Activated naive CD8-positive, alpha-beta T cell treated with anti-CD3 and anti-CD28 coated beads, Interleukin-2, amount 50 U/mL, for 24 hours (primary cell): Measurements from ENCODE around the gene NDUFS1.
"Not testable (repeated sequence)": the region's sequence is repeated elsewhere in the genome, so short reads cannot be mapped to it uniquely, and the experiment has no call there.

Experiments
- ATAC-seq: fragments of 150-1000 bp; cut with Tn5 transposase; one replicate; pipeline ENCODE4 v1.10.0; 2021
- DNase-seq: peaks from one replicate; pipeline ENCODE4 v3.0.0; 2021
- H3K27ac Mint-ChIP-seq: one replicate; pipeline ENCODE4 v1.8.0; 2021; ENCODE audit warnings: mild to moderate bottlenecking, mixed read lengths
- H3K27me3 Mint-ChIP-seq: one replicate; pipeline ENCODE4 v1.8.0; 2021; ENCODE audit warnings: mixed read lengths
- H3K36me3 Mint-ChIP-seq: one replicate; pipeline ENCODE4 v1.8.0; 2021; ENCODE audit warnings: low read depth, mixed read lengths
- H3K4me1 Mint-ChIP-seq: one replicate; pipeline ENCODE4 v1.8.0; 2021; ENCODE audit warnings: mixed read lengths
- H3K4me3 Mint-ChIP-seq: one replicate; pipeline ENCODE4 v1.8.0; 2021; ENCODE audit warnings: mild to moderate bottlenecking, moderate library complexity, mixed read lengths
- H3K9me3 Mint-ChIP-seq: one replicate; pipeline ENCODE4 v1.8.0; 2021; ENCODE audit warnings: mixed read lengths

The NDUFS1 gene

DNA sequence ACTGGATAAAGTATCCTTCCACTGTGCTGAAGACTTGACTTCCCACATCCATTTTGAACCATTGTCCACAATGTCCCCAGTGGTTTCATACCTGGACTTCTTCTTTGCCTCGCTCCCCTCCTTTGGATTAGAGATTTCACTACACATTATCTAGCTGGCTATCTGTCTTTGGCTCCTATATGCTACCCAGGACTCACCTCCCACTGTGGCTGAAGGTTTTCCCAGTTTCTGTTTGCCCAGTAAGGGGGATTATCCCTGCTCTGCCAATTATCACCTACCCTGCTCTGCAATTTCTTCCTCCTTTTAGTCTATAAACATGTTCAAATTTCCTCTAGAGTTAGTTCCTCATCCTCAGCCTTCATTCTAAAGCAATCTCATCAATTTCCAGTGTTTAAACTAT, 9.1 kb downstream of the NDUFS1 start:
- Mint-ChIP-seq H3K36me3 (peaks cover 33% of the 10 kb centered on the region), H3K27ac (no peak overlapping the region), H3K4me1 (peaks cover 3% of the 10 kb centered on the region), H3K4me3 (no peak overlapping the region), H3K9me3 (no peaks in the 10 kb centered on the region), H3K27me3 (no peaks in the 10 kb centered on the region)
- no peak for ATAC-seq
- DNase-seq, result no peak

DNA sequence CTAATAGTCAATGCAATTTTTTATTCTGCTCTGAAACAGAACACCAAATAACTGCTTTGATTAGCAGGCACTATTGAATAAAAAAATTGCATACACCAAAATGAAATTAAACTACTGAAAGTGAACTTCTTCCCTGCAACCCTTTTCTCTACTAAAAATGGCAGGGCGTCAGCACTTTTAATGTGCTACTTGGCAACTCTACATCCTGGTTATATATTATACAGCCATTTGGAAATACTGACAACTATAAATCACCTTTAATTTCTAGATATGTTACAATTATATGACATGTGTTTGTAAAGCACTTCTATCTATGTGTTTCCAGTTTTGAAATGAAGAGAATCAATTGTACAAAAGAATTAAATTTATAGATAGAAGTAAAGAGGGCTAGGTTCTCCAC, 9.9 kb downstream of the NDUFS1 start:
- Mint-ChIP-seq H3K4me3 (no peak overlapping the region), H3K36me3 (peaks cover 37% of the 10 kb centered on the region), H3K9me3 (no peaks in the 10 kb centered on the region), H3K27me3 (no peaks in the 10 kb centered on the region), H3K27ac (no peak overlapping the region), H3K4me1 (peaks cover 3% of the 10 kb centered on the region)
- DNase-seq, result no peak
- ATAC-seq, result no peak

GRCh38 chr2:206145665-206146064, 13.6 kb downstream of the NDUFS1 start:
- no peak for DNase-seq
- Mint-ChIP-seq H3K4me1 (no peaks in the 10 kb centered on the region), H3K27ac (no peak overlapping the region), H3K9me3 (no peaks in the 10 kb centered on the region), H3K36me3 (peaks cover 46% of the 10 kb centered on the region), H3K4me3 (no peak overlapping the region), H3K27me3 (no peaks in the 10 kb centered on the region)
- no peak for ATAC-seq

DNA sequence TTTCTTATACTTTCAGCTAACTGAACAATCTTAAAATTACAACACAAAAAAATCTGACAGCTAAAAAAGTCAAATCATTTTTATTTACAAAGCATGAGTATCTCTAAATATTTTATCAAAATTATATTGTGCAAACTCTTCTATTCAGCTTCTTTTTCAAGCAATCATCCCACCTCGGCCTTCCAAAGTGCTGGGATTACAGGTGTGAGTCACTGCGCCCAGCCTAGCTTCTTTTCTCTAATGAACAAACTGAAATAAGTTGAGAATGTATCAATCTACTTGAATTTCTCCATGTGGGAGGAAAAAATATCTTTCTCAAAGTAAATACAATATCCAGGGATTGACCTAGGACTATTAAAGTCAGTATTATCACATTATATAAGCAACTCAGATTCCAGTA, 14.9 kb downstream of the NDUFS1 start:
- no peak overlapping the region for H3K27ac Mint-ChIP-seq
- no peaks in the 10 kb centered on the region for H3K27me3 Mint-ChIP-seq
- H3K9me3 Mint-ChIP-seq, result no peaks in the 10 kb centered on the region
- DNase-seq, result no peak
- no peak for ATAC-seq
- H3K4me1 Mint-ChIP-seq, result no peaks in the 10 kb centered on the region
- peaks cover 48% of the 10 kb centered on the region for H3K36me3 Mint-ChIP-seq
- H3K4me3 Mint-ChIP-seq, result no peak overlapping the region

DNA sequence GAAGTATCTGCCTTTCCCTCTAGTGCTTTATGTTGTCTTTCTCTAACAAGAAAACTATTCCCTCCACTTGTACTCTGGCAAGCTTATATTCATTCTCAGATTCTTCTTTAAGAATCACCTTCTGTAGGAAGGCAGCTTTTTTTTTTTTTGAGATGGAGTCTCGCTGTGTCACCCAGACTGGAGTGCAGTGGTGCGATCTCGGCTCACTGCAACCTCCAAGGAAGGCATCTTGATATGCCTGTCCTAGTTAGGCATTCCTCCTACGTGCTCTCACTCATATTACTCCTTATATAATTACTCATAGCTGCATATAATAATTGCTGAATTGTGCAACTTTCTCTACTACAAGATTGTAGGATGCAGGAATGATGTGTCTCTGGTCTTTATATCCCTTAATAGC, 15.8 kb downstream of the NDUFS1 start:
- DNase-seq (no peak), ATAC-seq (no peak)
- Mint-ChIP-seq H3K36me3 (peaks cover 44% of the 10 kb centered on the region), H3K9me3 (no peaks in the 10 kb centered on the region), H3K27me3 (no peaks in the 10 kb centered on the region), H3K4me3 (no peak overlapping the region), H3K27ac (no peak overlapping the region), H3K4me1 (no peaks in the 10 kb centered on the region)

DNA sequence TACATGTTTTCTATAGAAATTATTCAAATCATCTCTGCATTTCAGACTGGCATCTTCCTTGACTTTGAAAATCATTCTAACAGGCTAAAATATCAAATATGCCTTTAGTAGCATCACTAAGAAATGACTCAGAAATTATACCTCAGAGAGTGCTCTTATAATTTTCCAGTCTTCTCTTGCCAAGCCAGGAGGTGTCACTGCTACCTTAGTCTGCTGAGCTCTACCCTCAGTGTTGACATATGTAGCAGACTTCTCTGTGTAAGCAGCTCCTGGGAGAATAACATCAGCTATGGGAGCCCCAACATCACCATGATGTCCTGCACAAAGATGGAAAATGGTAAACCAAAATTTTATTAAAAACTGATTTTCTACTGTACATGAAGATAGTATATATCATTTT, 31.6 kb downstream of the NDUFS1 start:
- H3K27ac Mint-ChIP-seq, result no peak overlapping the region
- ATAC-seq (peak; percentile 43), DNase-seq (no peak)
- no peaks in the 10 kb centered on the region for H3K4me1 Mint-ChIP-seq
- no peaks in the 10 kb centered on the region for H3K9me3 Mint-ChIP-seq
- no peak overlapping the region for H3K4me3 Mint-ChIP-seq
- H3K36me3 Mint-ChIP-seq, result peaks cover 40% of the 10 kb centered on the region
- H3K27me3 Mint-ChIP-seq, result no peaks in the 10 kb centered on the region

GRCh38 chr2:206125901-206126300, 33.3 kb downstream of the NDUFS1 start:
- no peaks in the 10 kb centered on the region for H3K27me3 Mint-ChIP-seq
- DNase-seq, result no peak
- H3K27ac Mint-ChIP-seq, result no peak overlapping the region
- ATAC-seq, result no peak
- no peak overlapping the region for H3K4me3 Mint-ChIP-seq
- H3K4me1 Mint-ChIP-seq, result no peaks in the 10 kb centered on the region
- peaks cover 49% of the 10 kb centered on the region for H3K36me3 Mint-ChIP-seq
- peaks cover 10% of the 10 kb centered on the region for H3K9me3 Mint-ChIP-seq

DNA sequence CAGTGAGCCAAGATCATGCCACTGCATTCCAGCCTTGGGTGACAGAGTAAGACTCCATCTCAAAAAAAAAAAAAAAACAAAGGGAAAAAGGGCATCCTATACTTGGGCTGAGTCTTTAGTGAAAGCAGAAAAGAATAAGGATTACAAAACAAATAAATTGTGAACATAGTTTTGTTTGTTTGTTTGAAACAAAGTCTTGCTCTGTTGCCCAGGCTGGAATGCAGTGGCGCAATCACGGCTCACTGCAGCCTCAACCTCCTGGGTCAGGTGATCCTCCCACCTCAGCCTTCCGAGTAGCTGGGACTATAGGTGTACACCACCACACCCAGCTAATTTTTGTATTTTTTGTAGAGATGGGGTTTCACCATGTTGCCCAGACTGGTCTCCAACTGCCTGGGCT, 36.7 kb downstream of the NDUFS1 start:
- DNase-seq, H3K4me3 Mint-ChIP-seq, H3K4me1 Mint-ChIP-seq, H3K27me3 Mint-ChIP-seq, ATAC-seq, H3K27ac Mint-ChIP-seq: not testable (repeated sequence)
- peaks cover 20% of the 10 kb centered on the region for H3K9me3 Mint-ChIP-seq
- peaks cover 54% of the 10 kb centered on the region for H3K36me3 Mint-ChIP-seq

- H3K27me3 Mint-ChIP-seq, result no peaks in the 10 kb centered on the region
- DNase-seq, result no peak
- H3K27ac Mint-ChIP-seq, result no peak overlapping the region
- H3K9me3 Mint-ChIP-seq, result peaks cover 14% of the 10 kb centered on the region
- H3K36me3 Mint-ChIP-seq, result peaks cover 27% of the 10 kb centered on the region
- no peak for ATAC-seq
- H3K4me3 Mint-ChIP-seq, result no peak overlapping the region
- no peaks in the 10 kb centered on the region for H3K4me1 Mint-ChIP-seq
Measured at GRCh38 chr2:206116278-206116677, 43.0 kb downstream of the NDUFS1 start.

- Mint-ChIP-seq H3K36me3 (peaks cover 16% of the 10 kb centered on the region), H3K4me1 (no peaks in the 10 kb centered on the region), H3K4me3 (no peak overlapping the region), H3K27ac (no peak overlapping the region), H3K27me3 (no peaks in the 10 kb centered on the region), H3K9me3 (peaks cover 3% of the 10 kb centered on the region)
- DNase-seq, result no peak
- no peak for ATAC-seq
Measured at GRCh38 chr2:206115026-206115578, 44.1 kb downstream of the NDUFS1 start.

DNA sequence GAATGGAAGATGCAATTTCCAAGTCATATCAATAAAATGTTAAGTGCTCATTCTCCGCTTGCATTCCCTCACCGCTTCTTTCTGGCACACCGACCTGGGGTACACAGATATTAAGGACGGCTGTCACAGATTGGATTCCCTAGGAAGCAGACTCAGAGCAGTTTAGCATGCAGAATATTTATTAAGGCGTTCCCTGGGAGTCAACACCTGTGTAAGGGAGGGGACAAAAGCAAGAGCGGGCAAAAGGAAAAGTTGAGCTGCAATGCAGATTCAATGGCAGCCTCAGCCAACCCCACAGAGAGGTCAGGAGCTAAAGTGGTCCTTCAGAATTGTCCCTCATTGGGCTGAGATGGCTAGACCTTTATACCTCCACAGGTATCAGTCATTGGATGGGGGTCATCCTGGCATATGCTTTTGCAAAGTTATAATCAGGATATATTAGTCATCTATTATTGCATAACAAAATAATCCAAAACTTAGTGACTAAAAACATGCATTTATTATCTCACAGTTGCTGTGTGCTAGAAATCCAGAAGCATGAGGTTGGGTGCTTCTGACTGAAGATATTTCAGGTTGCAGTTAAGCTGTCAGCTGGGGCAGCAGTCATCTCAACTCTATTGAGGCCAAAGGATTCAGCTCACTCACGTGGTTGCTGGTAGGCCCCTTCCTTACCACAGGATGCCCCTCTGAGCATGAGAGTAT, 46.2 kb downstream of the NDUFS1 start:
- H3K4me1 Mint-ChIP-seq, result no peaks in the 10 kb centered on the region

DNA sequence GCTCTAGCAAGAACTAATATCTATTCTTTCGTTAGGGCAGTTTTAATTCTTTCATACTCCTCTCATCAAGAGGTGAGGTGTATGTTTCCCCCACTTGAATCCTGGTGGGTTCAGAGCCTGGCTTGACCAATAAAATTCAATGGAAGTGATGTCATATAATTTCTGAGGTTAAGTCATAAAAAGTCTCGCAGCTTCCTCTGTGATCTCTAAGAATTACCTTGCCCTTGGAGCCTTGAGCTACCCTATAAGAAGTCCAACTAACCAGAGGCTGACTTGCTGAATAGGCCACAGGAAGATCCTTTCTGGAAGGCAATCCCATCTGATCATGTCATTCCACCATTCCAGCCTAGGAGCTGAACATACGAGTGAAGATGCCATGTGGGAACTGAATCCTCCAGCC, 47.1 kb downstream of the NDUFS1 start:
- Mint-ChIP-seq H3K9me3 (no peaks in the 10 kb centered on the region), H3K4me3 (no peak overlapping the region), H3K27me3 (peaks cover 2% of the 10 kb centered on the region), H3K36me3 (peaks cover 6% of the 10 kb centered on the region), H3K27ac (no peak overlapping the region), H3K4me1 (no peaks in the 10 kb centered on the region)
- ATAC-seq (no peak), DNase-seq (no peak)

More for the DNA sequence above, 46.2 kb downstream of the NDUFS1 start:
- Mint-ChIP-seq H3K36me3 (peaks cover 6% of the 10 kb centered on the region), H3K27me3 (peaks cover 2% of the 10 kb centered on the region), H3K4me3 (no peak overlapping the region), H3K9me3 (no peaks in the 10 kb centered on the region), H3K27ac (no peak overlapping the region)
- no peak for ATAC-seq
- no peak for DNase-seq

DNA sequence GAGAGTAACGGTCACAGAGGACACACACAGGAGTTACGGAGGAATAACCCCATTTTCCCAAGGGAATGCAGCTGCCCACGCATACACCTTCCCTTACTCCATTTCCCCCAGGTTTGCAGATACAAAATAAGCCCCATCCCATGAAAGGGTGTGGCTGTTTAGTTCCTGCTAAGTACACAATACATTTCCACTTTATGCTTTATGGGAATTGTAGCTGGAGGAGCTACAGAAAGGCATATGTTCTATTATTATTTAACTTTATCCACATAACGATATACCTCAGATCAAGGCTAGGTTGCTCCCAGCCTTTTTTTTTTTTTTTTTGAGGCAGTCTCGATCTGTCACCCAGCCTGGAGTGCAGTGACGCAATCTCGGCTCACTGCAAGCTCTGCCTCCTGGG, 50.5 kb downstream of the NDUFS1 start:
- Mint-ChIP-seq H3K36me3 (no peaks in the 10 kb centered on the region), H3K4me3 (no peak overlapping the region), H3K4me1 (no peaks in the 10 kb centered on the region), H3K9me3 (no peaks in the 10 kb centered on the region), H3K27ac (no peak overlapping the region), H3K27me3 (peaks cover 2% of the 10 kb centered on the region)
- no peak for DNase-seq
- no peak for ATAC-seq

DNA sequence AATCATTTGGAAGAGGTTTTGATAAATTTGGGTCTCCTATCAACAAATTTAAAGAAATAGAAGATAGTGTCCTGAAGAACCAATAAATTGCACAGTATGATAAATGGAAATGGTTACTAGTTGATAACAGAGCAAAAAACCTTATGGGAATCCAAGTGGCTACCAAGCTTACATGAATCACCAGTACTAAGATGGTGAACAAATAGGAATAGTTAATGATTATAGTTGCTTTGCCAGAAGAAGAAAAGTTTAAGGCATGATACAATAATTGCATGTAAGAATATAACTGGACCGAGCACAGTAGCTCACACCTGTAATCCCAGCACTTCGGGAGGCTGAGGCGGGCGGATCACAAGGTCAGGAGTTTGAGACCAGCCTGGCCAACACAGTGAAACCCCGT, 53.7 kb downstream of the NDUFS1 start:
- H3K9me3 Mint-ChIP-seq, result no peaks in the 10 kb centered on the region
- DNase-seq (no peak), ATAC-seq (no peak)
- H3K36me3 Mint-ChIP-seq, result no peaks in the 10 kb centered on the region
- no peak overlapping the region for H3K27ac Mint-ChIP-seq
- H3K4me3 Mint-ChIP-seq, result no peak overlapping the region
- H3K4me1 Mint-ChIP-seq, result no peaks in the 10 kb centered on the region
- H3K27me3 Mint-ChIP-seq, result peaks cover 2% of the 10 kb centered on the region

DNA sequence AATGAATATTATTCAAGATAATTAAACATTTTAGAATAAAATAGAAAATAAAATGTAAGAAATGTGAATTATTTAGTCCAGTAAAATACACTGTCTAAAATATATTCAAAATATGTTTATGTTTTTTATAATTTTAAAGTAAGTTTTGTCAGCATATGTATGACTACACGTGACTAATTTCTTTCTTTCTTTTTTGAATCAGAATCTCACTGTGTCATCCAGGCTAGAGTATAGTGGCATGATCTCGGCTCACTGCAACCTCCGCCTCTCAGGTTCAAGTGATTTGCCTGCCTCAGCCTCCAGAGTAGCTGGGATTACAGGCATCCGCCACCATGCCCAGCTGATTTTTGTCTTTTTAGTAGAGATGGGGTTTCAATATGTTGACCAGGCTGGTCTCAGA, 54.2 kb downstream of the NDUFS1 start:
- Mint-ChIP-seq H3K27ac (no peak overlapping the region), H3K36me3 (no peaks in the 10 kb centered on the region), H3K9me3 (no peaks in the 10 kb centered on the region), H3K27me3 (peaks cover 2% of the 10 kb centered on the region), H3K4me1 (no peaks in the 10 kb centered on the region), H3K4me3 (no peak overlapping the region)
- ATAC-seq (no peak), DNase-seq (no peak)

DNA sequence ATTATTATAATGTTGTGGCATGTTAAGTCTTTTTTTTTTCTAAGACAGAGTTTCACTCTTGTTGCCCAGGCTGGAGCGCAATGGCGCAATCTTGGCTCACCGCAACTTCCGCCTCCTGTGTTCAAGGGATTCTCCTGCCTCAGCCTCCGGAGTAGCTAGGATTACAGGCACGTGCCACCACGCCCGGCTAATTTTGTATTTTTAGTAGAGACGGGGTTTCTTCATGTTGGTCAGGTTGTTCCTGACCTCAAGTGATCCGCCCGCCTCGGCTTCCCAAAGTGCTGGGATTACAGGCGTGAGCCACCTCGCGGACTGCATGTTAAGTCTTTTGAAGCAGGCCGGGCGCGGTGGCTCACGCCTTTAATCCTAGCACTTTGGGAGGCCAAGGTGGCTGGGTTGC, 60.4 kb downstream of the NDUFS1 start:
- not testable (repeated sequence) for H3K27me3 Mint-ChIP-seq, DNase-seq, H3K9me3 Mint-ChIP-seq, H3K4me3 Mint-ChIP-seq, ATAC-seq, H3K4me1 Mint-ChIP-seq, H3K36me3 Mint-ChIP-seq, H3K27ac Mint-ChIP-seq
